H1 (cell line): ENCODE results near the gene DTD1. TPM values are rescaled to one million over a fixed set of nuclear protein-coding genes. Genes with fewer than 3 reads are reported as not detected.

Experiments
- HDAC6 ChIP-seq: IDR thresholded peaks from one replicate; pipeline ENCODE4 v1.7.1; 2012; ENCODE audit warnings: low read depth, mild to moderate bottlenecking, inconsistent platforms, low read length, moderate library complexity
- polyA plus RNA-seq, 7 experiments: library from polyadenylated mRNA; depleted of rRNA in 3 of 7; stranded (reverse) in 5 of 7; unstranded in 2 of 7; fragments of >200 nt in 5 of 7; fragments of 200-250 nt in 2 of 7; gene quantifications; 1 replicate in 5 of 7; 2 replicates in 1 of 7; 4 replicates in 1 of 7; pipeline versions ENCODE4 v1.2.1 to v1.2.3, GENCODE V29; 2011 to 2013; ENCODE audit warnings: missing spikeins in 2 of 7, mixed read lengths in 2 of 7
- total RNA-seq: library from RNA; stranded (reverse); fragmentation: NEBNext Ultra II Directional; extraction: Animal tissue kit (Norgen Biotek cat#: 25700); gene quantifications from 2 replicates; pipeline ENCODE4 v1.2.1, GENCODE V29; 2021
- TF ChIP-seq, protein P1 (sequence below), 3 experiments: IDR thresholded peaks; 1 replicate in 2 of 3; 2 replicates in 1 of 3; pipeline versions ENCODE4 v1.5.1 to v1.6.1; 2011; ENCODE audit warnings: low read length in 3 of 3, mild to moderate bottlenecking in 3 of 3, inconsistent platforms in 2 of 3, low read depth in 1 of 3, moderate library complexity in 1 of 3; ENCODE audit not compliant: insufficient read depth in 1 of 3; ENCODE audit errors: control extremely low read depth in 1 of 3

DTD1 gene
- total and polyA plus RNA-seq, 2 of the 8 experiments (the other 6 are each of a cell fraction or from before 2014, with no cell fraction given) = 49.7 to 66.6 TPM

DNA sequence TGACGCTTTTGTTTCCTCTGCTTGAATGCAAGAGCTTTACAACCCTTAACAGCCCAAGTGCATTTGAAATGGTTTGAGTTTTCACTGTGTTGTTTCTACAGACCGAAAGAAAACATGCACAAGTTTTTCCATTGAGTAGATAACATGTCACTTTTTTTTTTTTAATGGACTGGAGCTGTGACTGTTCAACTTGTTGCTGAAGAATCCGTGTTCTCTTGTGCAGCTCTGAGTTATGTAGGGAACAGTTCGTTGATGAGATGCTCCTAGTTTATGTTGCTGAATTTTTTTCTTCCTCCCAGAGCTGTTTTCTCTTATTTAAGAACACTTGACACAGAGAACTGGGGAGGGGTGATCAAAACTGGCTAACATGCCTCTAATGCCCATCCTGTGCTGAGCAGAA is 89.3 kb downstream of the DTD1 start (continued):
- TF ChIP-seq, protein P1, sequence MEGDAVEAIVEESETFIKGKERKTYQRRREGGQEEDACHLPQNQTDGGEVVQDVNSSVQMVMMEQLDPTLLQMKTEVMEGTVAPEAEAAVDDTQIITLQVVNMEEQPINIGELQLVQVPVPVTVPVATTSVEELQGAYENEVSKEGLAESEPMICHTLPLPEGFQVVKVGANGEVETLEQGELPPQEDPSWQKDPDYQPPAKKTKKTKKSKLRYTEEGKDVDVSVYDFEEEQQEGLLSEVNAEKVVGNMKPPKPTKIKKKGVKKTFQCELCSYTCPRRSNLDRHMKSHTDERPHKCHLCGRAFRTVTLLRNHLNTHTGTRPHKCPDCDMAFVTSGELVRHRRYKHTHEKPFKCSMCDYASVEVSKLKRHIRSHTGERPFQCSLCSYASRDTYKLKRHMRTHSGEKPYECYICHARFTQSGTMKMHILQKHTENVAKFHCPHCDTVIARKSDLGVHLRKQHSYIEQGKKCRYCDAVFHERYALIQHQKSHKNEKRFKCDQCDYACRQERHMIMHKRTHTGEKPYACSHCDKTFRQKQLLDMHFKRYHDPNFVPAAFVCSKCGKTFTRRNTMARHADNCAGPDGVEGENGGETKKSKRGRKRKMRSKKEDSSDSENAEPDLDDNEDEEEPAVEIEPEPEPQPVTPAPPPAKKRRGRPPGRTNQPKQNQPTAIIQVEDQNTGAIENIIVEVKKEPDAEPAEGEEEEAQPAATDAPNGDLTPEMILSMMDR (IDR thresholded peaks at IDR 0.05; ENCODE audit: control extremely low read depth in 1 of 3, insufficient read depth in 1 of 3, low read depth in 1 of 3, low read length in 3 of 3) = no peak
- no peak for TF ChIP-seq HDAC6
